GM12892 (cell line): ENCODE data around the gene TULP4.

ENCODE experiments used
- POLR2A ChIP-seq: IDR thresholded peaks from 2 replicates; pipeline ENCODE4 v1.6.1; 2011; ENCODE audit warnings: low read depth, low read length, control low read depth
- POLR2AphosphoS5 ChIP-seq: IDR thresholded peaks from 2 replicates; pipeline ENCODE4 v1.6.1; 2011; ENCODE audit warnings: low read depth, low read length, control low read depth
- TAF1 ChIP-seq: IDR thresholded peaks from 2 replicates; pipeline ENCODE4 v1.6.1; 2011; ENCODE audit warnings: low read depth, mild to moderate bottlenecking, control low read depth, low read length, borderline replicate concordance

- TF ChIP-seq POLR2A = peak; percentile 85
- peak; percentile 22; the same call in 1 of the 2 replicates for TF ChIP-seq TAF1
- TF ChIP-seq POLR2AphosphoS5 = peak; percentile 58
Measured at GRCh38 chr6:158559895-158560835, 247.9 kb downstream of the TULP4 start, which contains the start of gene TMEM181.
